Large intestine (tissue), 3 donors: ENCODE measurements around the gene SLC41A3. TPM values are rescaled to one million over a fixed set of nuclear protein-coding genes. Genes with fewer than 3 reads are reported as not detected.

ENCODE experiments used
- DNase-seq, 2 donors: peaks; one replicate each; pipeline versions ENCODE4 v3.0.0 to v3.0.0-alpha.2; 2013
- H3K27ac ChIP-seq: one replicate; pipeline ENCODE4 v1.5.1; 2013; ENCODE audit warnings: low read length
- H3K27me3 ChIP-seq: 2 replicates; pipeline ENCODE4 v1.6.1; 2013; ENCODE audit warnings: low read length; ENCODE audit not compliant: control insufficient read depth, insufficient read depth
- H3K36me3 ChIP-seq: 2 replicates; pipeline ENCODE4 v1.6.1; 2013; ENCODE audit warnings: low read length; ENCODE audit not compliant: control insufficient read depth, insufficient read depth
- H3K4me1 ChIP-seq: one replicate; pipeline ENCODE4 v1.6.1; 2013; ENCODE audit warnings: low read length; ENCODE audit not compliant: control insufficient read depth, insufficient read depth
- H3K4me3 ChIP-seq: one replicate; pipeline ENCODE4 v1.5.1; 2013; ENCODE audit warnings: low read length
- H3K9me3 ChIP-seq: one replicate; pipeline ENCODE4 v1.6.1; 2013; ENCODE audit warnings: mild to moderate bottlenecking, low read depth, low read length, moderate library complexity; ENCODE audit not compliant: control insufficient read depth
- WGBS: methylation state at CpG from one replicate; pipeline ENCODE4 v1.1.5; 2013; ENCODE audit warnings: low lambda C conversion rate; ENCODE audit not compliant: insufficient coverage; 5-methylcytosine and 5-hydroxymethylcytosine counted together
- polyA plus RNA-seq: library from polyadenylated mRNA; unstranded; fragments of 120-200 nt; gene quantifications from one replicate; pipeline ENCODE4 v1.2.1, GENCODE V29; 2013

Gene SLC41A3
- polyA plus RNA-seq, 1 donor, result 32.8 TPM

DNA sequence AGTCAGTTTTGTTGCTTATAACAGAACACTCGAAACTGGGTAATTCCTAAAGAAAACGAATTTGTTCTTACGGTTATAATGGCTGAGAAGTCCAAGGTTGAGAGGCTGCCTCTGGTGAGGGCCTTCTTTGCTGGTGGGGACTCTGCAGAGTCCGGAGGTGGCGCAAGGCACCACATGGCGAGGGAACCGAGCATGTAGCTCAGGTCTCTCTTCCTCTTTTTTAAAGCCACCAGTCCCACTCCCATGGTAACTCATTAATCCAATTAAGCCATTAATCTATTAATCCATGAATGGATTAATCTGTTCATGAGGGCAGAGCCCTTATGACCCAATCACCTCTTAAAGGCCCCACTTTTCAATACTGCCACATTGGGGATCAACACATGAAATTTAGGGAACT lies 64.9 kb downstream of the SLC41A3 start:
- WGBS, result no CpG with 5 or more reads among the region's 7 CpGs
- no peak for DNase-seq

GRCh38 chr3:126018545-126018944 lies 65.4 kb downstream of the SLC41A3 start:
- Histone ChIP-seq H3K4me1 (no peaks in the 10 kb centered on the region), H3K27ac (no peak overlapping the region), H3K36me3 (peaks cover 22% of the 10 kb centered on the region), H3K27me3 (no peaks in the 10 kb centered on the region), H3K4me3 (no peak overlapping the region), H3K9me3 (no peaks in the 10 kb centered on the region)
- no peak for DNase-seq
- no CpG with 5 or more reads among the region's 1 CpG for WGBS

More for the DNA sequence above, 64.9 kb downstream of the SLC41A3 start:
- no peak overlapping the region for H3K27ac ChIP-seq
- H3K36me3 ChIP-seq, result peaks cover 21% of the 10 kb centered on the region
- no peaks in the 10 kb centered on the region for H3K27me3 ChIP-seq
- H3K4me1 ChIP-seq, result no peaks in the 10 kb centered on the region
- H3K4me3 ChIP-seq, result no peak overlapping the region
- no peaks in the 10 kb centered on the region for H3K9me3 ChIP-seq

DNA sequence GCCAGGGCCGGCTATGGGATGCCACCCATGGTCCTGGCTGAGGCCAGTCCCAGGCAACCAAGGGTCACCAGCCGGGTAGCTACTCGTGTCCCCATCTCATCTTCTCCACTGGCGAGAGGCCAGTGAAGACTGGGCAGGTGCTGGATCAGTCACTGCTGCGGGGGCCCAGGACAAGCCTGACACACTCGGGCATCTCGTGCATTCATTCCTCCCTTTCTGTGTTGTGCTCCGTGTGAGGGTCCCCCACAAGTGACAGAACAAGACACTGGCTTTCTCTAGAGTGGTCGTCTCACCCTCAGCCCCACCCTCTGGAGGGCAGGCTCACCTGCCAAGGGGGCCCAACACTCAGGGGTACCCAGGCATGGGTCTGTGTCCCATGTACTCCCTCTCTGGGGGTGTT lies 66.6 kb downstream of the SLC41A3 start:
- no peak overlapping the region for H3K27ac ChIP-seq
- DNase-seq, result no peak
- no CpG with 5 or more reads among the region's 9 CpGs for WGBS
- peaks cover 24% of the 10 kb centered on the region for H3K36me3 ChIP-seq
- H3K4me3 ChIP-seq, result no peak overlapping the region
- no peaks in the 10 kb centered on the region for H3K4me1 ChIP-seq
- no peaks in the 10 kb centered on the region for H3K9me3 ChIP-seq
- H3K27me3 ChIP-seq, result no peaks in the 10 kb centered on the region

- no CpG with 5 or more reads among the region's 8 CpGs for WGBS
- H3K9me3 ChIP-seq, result no peaks in the 10 kb centered on the region
- no peak overlapping the region for H3K27ac ChIP-seq
- H3K4me3 ChIP-seq, result no peak overlapping the region
- no peaks in the 10 kb centered on the region for H3K27me3 ChIP-seq
- DNase-seq, result no peak
- no peaks in the 10 kb centered on the region for H3K4me1 ChIP-seq
- peaks cover 28% of the 10 kb centered on the region for H3K36me3 ChIP-seq
Observed at GRCh38 chr3:126016616-126017015, 67.3 kb downstream of the SLC41A3 start.

DNA sequence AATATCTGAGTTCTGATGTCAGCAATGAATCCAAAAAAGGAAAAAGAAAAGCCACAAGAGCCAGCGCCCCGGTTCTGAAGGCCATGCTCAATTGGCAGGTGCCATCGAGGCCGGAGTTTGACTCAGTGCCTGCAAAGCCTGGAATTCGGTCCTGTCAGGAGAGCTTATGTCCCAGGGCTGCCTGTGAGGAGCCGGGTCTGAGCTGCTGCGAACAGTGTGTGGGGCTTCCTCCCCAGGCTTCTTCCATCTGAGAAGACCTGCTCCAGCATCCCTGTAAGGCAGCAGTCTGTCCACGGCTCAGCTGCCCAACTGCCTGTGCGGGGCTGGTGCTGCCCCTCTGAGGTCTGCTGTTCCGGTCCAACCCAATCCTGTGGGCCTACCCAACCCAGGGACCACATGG lies 68.8 kb downstream of the SLC41A3 start:
- H3K36me3 ChIP-seq, result peaks cover 32% of the 10 kb centered on the region
- no peak overlapping the region for H3K27ac ChIP-seq
- H3K4me3 ChIP-seq, result no peak overlapping the region
- DNase-seq, result no peak
- no peaks in the 10 kb centered on the region for H3K9me3 ChIP-seq
- no CpG with 5 or more reads among the region's 10 CpGs for WGBS
- H3K27me3 ChIP-seq, result no peaks in the 10 kb centered on the region
- H3K4me1 ChIP-seq, result no peaks in the 10 kb centered on the region

DNA sequence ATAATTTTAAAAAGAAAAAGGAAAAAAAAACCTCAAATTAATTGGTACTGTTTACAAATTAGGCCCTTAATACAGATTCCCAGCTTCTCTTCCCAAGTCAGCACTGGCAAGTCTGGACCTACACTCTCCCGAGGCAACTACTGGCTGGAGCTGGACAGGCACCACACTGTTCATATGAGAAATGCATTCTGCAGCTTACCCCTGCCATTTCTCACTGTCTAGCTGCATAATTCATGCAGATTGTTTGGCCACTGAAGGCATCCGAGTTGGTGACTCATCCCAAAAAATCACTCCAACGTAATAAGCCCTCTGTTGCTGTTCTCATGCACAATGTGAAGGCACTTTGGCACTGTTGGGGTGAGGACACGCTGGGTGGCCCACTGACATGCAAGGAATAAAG lies 69.7 kb downstream of the SLC41A3 start:
- Histone ChIP-seq H3K4me3 (no peak overlapping the region), H3K9me3 (no peaks in the 10 kb centered on the region), H3K4me1 (no peaks in the 10 kb centered on the region), H3K27me3 (no peaks in the 10 kb centered on the region), H3K36me3 (peaks cover 32% of the 10 kb centered on the region), H3K27ac (no peak overlapping the region)
- DNase-seq, result no peak
- no CpG with 5 or more reads among the region's 4 CpGs for WGBS

GRCh38 chr3:126013751-126014156 lies 70.2 kb downstream of the SLC41A3 start:
- Histone ChIP-seq H3K4me3 (no peak overlapping the region), H3K9me3 (no peaks in the 10 kb centered on the region), H3K27ac (no peak overlapping the region), H3K27me3 (no peaks in the 10 kb centered on the region), H3K4me1 (no peaks in the 10 kb centered on the region), H3K36me3 (peaks cover 32% of the 10 kb centered on the region)
- DNase-seq, result no peak
- no CpG with 5 or more reads among the region's 8 CpGs for WGBS

DNA sequence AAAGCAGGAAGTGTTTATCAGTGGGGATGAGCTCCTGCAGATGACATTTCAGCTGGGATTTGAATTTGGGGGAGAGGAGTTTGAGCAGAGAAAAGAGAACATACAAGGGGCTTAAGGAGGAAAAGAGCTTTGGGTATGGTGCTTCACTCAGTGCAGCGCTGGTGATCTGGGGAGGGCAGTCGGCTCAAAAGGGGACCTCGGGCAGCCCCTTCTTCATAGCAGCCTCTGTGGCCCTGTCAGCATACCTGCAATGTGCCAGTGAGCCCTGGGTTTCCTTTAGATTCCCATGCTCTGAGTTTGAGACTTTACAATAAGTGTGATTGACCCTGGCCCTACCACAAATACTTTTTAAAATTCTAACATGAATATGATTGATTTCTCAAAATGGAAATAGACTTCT lies 74.7 kb downstream of the SLC41A3 start:
- H3K4me3 ChIP-seq, result no peak overlapping the region
- no peaks in the 10 kb centered on the region for H3K27me3 ChIP-seq
- no peak overlapping the region for H3K27ac ChIP-seq
- H3K4me1 ChIP-seq, result no peaks in the 10 kb centered on the region
- H3K36me3 ChIP-seq, result peaks cover 32% of the 10 kb centered on the region
- DNase-seq, result no peak
- no peaks in the 10 kb centered on the region for H3K9me3 ChIP-seq
- no CpG with 5 or more reads among the region's 3 CpGs for WGBS

DNA sequence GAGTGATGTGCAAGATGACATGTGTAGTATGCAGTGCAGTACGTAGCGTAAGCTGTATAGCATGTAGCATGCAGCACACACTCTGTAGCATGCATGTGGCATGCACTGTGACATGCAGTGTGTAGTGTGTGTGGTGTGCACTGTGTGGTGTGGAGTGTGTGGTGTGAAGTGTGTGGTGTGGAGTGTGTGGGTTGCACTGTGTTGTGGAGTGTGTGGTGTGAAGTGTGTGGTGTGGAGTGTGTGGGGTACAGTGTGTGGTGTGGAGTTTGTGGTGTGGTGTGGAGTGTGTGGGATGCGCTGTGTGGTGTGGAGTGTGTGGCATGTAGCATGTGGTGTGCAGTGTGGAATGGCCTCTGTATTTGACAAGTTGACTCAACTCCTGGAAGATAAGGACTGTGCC lies 75.7 kb downstream of the SLC41A3 start:
- peaks cover 30% of the 10 kb centered on the region for H3K36me3 ChIP-seq
- H3K4me1 ChIP-seq, result no peaks in the 10 kb centered on the region

DNA sequence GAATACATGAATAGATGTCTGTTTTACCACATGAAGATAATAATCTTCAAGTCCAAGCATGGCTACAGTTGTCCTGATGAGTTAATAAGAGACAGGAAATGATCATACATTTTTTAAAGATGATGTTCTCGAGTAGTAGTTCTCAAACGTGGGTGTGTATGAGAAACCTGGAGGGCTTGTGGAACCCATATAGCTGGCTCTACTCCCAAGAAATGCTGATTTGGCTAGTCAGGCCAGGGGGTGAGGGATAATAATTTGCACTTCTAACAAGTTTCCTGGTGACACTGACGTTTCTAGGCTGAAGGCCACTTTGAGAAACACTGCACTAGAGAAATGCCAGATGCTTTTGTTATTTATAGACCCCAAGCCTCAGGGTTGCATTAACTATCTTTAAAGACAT lies 78.0 kb downstream of the SLC41A3 start:
- Histone ChIP-seq H3K4me3 (no peak overlapping the region), H3K9me3 (no peaks in the 10 kb centered on the region), H3K36me3 (peaks cover 17% of the 10 kb centered on the region), H3K4me1 (no peaks in the 10 kb centered on the region), H3K27me3 (no peaks in the 10 kb centered on the region), H3K27ac (no peak overlapping the region)
- WGBS, result 80% methylated on average over 1 of the region's 3 CpGs
- DNase-seq, result no peak

More for the DNA sequence above, 75.7 kb downstream of the SLC41A3 start:
- Histone ChIP-seq H3K9me3 (no peaks in the 10 kb centered on the region), H3K27me3 (no peaks in the 10 kb centered on the region), H3K27ac (no peak overlapping the region), H3K4me3 (no peak overlapping the region)
- WGBS, result no CpG with 5 or more reads among the region's 3 CpGs
- DNase-seq, result no peak

- H3K36me3 ChIP-seq, result peaks cover 13% of the 10 kb centered on the region
- H3K9me3 ChIP-seq, result no peaks in the 10 kb centered on the region
- DNase-seq, result no peak
- no CpG with 5 or more reads among the region's 7 CpGs for WGBS
- H3K4me3 ChIP-seq, result no peak overlapping the region
- no peaks in the 10 kb centered on the region for H3K4me1 ChIP-seq
- no peak overlapping the region for H3K27ac ChIP-seq
- no peaks in the 10 kb centered on the region for H3K27me3 ChIP-seq
Observed at GRCh38 chr3:126004692-126005091, 79.2 kb downstream of the SLC41A3 start.
